KMS-11 (cell line): ENCODE results near the gene HSP90AB1.

Source experiments
- H2AFZ ChIP-seq: fragments of 200-600 bp; sonication (generic); 2 replicates; pipeline ENCODE4 v1.6.1; 2016; ENCODE audit warnings: antibody characterized with exemption, mixed run types, low read depth
- H3K27ac ChIP-seq: fragments of 200-600 bp; sonication (generic); 2 replicates; pipeline ENCODE4 v1.6.1; 2016; ENCODE audit warnings: mild to moderate bottlenecking, mixed run types
- H3K27me3 ChIP-seq: fragments of 200-600 bp; sonication (generic); 2 replicates; pipeline ENCODE4 v1.6.1; 2017; ENCODE audit warnings: mild to moderate bottlenecking, low read depth, mixed run types, moderate library complexity; ENCODE audit not compliant: insufficient read depth
- H3K36me3 ChIP-seq: fragments of 200-600 bp; sonication (generic); 2 replicates; pipeline ENCODE4 v1.6.1; 2017; ENCODE audit warnings: mild to moderate bottlenecking, mixed run types; ENCODE audit not compliant: insufficient read depth
- H3K4me1 ChIP-seq: fragments of 200-600 bp; sonication (generic); 2 replicates; pipeline ENCODE4 v1.6.1; 2016; ENCODE audit warnings: mild to moderate bottlenecking, low read depth, mixed run types; ENCODE audit not compliant: poor library complexity, severe bottlenecking
- H3K4me2 ChIP-seq: fragments of 200-600 bp; sonication (generic); 2 replicates; pipeline ENCODE4 v1.7.0; 2016; ENCODE audit warnings: mild to moderate bottlenecking, mixed run types
- H3K4me3 ChIP-seq: fragments of 200-600 bp; sonication (generic); IDR thresholded peaks from 2 replicates; pipeline ENCODE4 v1.6.1; 2017; ENCODE audit warnings: low read depth, low read length, mixed read lengths; ENCODE audit not compliant: insufficient read depth
- H3K79me2 ChIP-seq: fragments of 200-600 bp; sonication (generic); 2 replicates; pipeline ENCODE4 v1.6.1; 2016; ENCODE audit warnings: low read depth, mixed run types; ENCODE audit not compliant: insufficient read depth
- H3K9ac ChIP-seq: fragments of 200-600 bp; sonication (generic); 2 replicates; pipeline ENCODE4 v1.6.1; 2016; ENCODE audit warnings: mild to moderate bottlenecking, mixed run types
- H4K20me1 ChIP-seq: fragments of 200-600 bp; sonication (generic); 2 replicates; pipeline ENCODE4 v1.6.1; 2016; ENCODE audit warnings: mild to moderate bottlenecking, mixed run types; ENCODE audit not compliant: insufficient read depth
- TF ChIP-seq, protein P1 (sequence below): fragments of 200-600 bp; sonication (generic); conservative IDR thresholded peaks from 2 replicates; pipeline ENCODE4 v1.6.1; 2017; ENCODE audit warnings: low read depth, mild to moderate bottlenecking, antibody characterized with exemption, low read length, moderate library complexity, mixed read lengths

HSP90AB1 gene

DNA sequence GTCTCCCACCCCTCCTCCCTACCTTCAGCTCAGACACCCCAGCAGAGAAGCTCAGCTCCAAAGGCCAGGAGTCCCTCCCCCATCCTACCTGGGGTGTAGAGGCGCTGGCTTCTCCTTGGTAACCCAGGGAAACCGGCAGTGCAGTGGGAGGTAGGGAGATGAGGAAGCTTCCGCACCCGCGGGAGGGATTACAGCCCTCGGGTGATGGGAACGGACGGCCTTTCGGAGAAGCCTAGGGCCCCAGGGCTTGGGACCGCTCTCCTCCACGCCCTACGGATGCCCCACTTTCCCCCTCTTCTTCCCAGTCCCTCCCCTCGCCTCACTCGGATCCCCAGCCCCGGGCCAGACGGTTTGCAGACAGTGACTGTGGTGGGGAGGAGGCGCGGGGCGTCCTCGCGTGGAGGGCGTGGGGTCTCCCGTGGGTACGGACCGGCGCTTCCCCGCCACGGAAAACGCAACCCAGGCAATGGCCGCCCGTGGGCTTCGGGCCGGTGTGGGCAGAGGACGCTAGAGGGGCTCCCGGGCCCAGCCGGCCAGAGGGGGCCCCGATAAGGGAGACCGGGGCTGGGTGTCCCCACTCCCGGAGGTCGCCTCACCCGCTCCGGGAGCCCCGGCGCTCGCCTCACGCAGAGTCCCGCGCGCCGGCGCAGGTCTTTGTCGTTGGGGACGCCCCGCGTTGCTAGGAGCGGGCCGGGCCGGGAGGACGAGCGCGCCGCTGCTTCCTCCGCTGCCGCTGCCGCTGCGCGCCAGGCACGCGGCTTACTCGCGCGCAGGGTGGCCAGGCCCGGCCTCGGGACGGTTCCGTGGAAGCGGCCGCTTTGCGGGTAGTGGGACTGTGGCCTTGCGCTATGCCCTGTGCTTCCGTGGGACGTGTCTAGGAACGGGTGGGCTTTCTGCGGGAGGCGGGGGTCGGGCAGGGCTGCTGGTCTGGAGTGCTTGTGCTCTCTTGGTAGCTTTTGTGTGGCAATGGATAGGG, 50.5 kb downstream of the HSP90AB1 start:
- TF ChIP-seq, protein P1, sequence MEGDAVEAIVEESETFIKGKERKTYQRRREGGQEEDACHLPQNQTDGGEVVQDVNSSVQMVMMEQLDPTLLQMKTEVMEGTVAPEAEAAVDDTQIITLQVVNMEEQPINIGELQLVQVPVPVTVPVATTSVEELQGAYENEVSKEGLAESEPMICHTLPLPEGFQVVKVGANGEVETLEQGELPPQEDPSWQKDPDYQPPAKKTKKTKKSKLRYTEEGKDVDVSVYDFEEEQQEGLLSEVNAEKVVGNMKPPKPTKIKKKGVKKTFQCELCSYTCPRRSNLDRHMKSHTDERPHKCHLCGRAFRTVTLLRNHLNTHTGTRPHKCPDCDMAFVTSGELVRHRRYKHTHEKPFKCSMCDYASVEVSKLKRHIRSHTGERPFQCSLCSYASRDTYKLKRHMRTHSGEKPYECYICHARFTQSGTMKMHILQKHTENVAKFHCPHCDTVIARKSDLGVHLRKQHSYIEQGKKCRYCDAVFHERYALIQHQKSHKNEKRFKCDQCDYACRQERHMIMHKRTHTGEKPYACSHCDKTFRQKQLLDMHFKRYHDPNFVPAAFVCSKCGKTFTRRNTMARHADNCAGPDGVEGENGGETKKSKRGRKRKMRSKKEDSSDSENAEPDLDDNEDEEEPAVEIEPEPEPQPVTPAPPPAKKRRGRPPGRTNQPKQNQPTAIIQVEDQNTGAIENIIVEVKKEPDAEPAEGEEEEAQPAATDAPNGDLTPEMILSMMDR = no peak
- Histone ChIP-seq H3K79me2 (no peaks in the 10 kb centered on the region), H3K36me3 (no peaks in the 10 kb centered on the region), H3K4me2 (no peak overlapping the region), H3K27ac (no peak overlapping the region), H3K4me3 (no peak overlapping the region), H3K27me3 (peaks cover 16% of the 10 kb centered on the region), H3K9ac (no peak overlapping the region), H2AFZ (no peak overlapping the region), H3K4me1 (no peaks in the 10 kb centered on the region), H4K20me1 (no peaks in the 10 kb centered on the region)

DNA sequence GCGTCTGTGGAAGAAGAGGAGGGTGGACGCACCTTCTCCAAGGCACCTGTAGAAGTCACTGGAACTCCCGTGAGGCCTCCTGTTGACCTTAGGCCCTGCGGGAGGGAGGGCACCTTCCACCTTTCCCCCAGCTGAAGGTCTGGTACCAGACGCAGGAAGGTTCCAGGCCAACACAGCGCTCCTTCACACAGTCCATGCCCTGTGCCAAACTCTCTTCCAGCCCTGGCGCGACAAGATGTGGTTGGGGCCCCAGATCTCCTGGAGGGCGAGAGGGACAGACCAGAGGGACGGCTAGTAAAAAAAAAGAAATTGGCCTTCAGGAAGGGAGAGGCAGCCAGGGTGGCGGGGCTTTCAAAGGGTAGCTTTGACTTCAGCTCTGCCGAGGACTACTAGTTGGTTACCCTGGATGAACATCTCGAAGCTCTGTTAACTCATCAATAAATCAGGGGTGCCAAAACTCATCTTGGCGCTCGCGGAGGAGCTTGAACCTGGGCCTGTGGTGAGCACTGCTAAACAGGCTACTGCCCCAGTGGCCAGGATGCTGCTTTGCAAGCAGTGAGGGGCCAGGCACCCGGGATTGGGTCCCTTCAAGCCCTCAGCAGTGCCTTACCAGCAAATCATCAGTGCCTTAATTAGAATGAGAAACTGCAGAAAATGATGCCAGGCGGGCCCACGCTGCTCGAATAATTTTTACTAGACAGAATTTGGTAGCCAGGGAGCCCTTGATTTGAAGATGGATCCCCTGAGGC, 51.3 kb downstream of the HSP90AB1 start:
- peaks cover 10% of the 10 kb centered on the region; the same call in 1 of the 2 replicates for H3K27me3 ChIP-seq
- H3K27ac ChIP-seq = no peak overlapping the region
- no peaks in the 10 kb centered on the region for H3K4me1 ChIP-seq
- no peak overlapping the region for H3K4me3 ChIP-seq
- no peaks in the 10 kb centered on the region for H3K79me2 ChIP-seq
- no peak overlapping the region for H3K9ac ChIP-seq
- TF ChIP-seq, protein P1 = no peak
- no peaks in the 10 kb centered on the region for H4K20me1 ChIP-seq
- no peak overlapping the region for H3K4me2 ChIP-seq
- H3K36me3 ChIP-seq = no peaks in the 10 kb centered on the region
- no peak overlapping the region for H2AFZ ChIP-seq

DNA sequence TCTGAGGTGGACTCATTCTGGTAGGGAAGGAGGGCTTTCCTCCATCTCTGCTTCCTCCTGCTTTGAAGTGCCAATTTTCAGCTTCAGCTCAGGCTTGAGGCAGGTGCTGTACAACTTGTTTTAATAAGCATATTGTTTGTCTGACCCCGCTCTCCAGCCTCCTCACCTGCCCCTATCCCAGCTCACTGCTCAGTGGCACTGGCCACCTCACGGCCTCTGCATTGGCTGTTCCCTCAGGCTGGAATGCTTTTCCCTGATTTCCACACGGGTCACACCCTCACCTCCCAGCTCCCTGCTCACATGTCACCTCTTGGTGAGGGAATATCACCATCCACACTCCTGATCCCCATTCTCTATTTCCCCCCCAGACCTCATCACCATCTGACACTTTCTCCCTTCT, 52.0 kb downstream of the HSP90AB1 start:
- Histone ChIP-seq H3K36me3 (no peaks in the 10 kb centered on the region), H3K9ac (no peak overlapping the region), H3K4me3 (no peak overlapping the region), H3K27me3 (peaks cover 7% of the 10 kb centered on the region; the same call in 1 of the 2 replicates), H2AFZ (no peak overlapping the region), H3K79me2 (no peaks in the 10 kb centered on the region), H3K27ac (no peak overlapping the region), H4K20me1 (no peaks in the 10 kb centered on the region), H3K4me2 (no peak overlapping the region), H3K4me1 (no peaks in the 10 kb centered on the region)
- TF ChIP-seq, protein P1 = no peak

DNA sequence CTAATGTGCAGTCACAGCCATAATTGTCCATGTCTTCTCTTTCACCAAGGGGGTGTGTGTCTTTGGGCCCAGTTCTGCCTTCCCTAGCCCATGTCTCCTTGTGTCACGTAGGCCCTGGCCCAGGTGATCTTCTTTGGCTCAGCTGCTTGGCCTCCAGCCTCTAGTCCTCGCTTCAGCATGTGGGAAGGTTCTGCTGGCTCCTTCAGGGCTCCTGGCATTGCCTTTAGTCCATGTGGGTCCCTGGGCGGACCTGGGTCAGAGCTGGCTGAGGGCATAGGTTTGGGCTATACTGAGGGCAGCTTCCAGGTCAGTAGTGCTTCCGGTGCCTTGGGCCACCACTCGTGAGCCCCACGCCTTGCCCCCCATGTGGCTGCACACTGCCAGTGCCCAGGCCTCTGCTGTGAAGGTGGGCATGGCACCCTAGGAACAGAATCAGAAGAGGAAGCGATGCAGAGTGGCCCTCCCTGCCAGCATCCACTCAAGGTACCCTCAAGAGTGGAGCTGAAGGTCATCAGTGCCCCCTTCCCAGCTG, 53.5 kb downstream of the HSP90AB1 start:
- Histone ChIP-seq H3K4me2 (no peak overlapping the region), H3K27me3 (peaks cover 5% of the 10 kb centered on the region; the same call in 1 of the 2 replicates), H3K27ac (no peak overlapping the region), H3K9ac (no peak overlapping the region), H4K20me1 (no peaks in the 10 kb centered on the region), H3K36me3 (no peaks in the 10 kb centered on the region), H3K79me2 (no peaks in the 10 kb centered on the region), H3K4me3 (no peak overlapping the region), H3K4me1 (peaks cover 2% of the 10 kb centered on the region), H2AFZ (no peak overlapping the region)
- TF ChIP-seq, protein P1 = no peak
